ENCODE results near the gene XRCC3. TPM values are rescaled to one million over a fixed set of nuclear protein-coding genes. Genes with fewer than 3 reads are reported as not detected.

The XRCC3 gene
- total and polyA plus RNA-seq, 3 donors from 2014 or later: 16.6 to 41.1 (median 40.3) TPM

DNA sequence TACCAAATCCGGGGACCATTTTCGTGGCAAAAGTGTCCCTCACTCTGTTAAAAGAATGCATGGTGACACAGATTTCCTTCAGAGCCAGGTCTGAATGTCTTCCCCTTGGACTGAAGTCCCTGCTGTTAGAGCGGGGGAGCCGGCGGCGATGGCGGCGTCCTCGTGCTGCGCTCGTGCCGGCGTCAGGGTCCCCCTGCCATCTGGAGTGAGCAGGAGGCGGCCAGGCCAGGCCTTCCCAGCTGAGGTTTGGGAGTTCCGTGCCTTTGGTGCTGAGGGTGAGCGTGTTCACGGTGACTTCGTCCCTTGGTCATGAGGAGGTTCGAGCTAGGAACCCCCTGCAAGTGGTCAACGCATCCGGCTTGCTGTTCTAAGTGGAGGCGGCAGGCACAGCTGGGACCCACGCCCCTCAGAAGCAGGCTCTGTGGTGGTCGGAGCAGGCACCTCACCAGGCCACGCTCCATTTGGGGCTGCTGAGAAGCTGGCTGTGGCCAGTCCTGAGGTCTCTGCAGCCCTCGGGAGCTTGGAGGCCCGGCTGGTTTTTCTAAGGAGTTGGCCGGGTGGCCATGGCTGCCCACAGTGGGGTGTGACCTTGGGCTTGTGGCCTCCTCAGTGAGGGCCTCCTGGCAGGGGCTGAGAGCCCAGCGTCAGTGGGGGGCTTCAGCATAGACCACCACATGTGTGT, 9.9 kb upstream of the XRCC3 start:
- Histone ChIP-seq H3K4me1 (peaks cover 61% of the 10 kb centered on the region), H3K9me3 (no peaks in the 10 kb centered on the region), H3K27ac (peak overlapping the region; percentile 77 to 91), H3K4me3 (no peak overlapping the region), H3K36me3 (ENCODE audit: low read depth, missing control alignments) (no peaks in the 10 kb centered on the region), H3K27me3 (no peaks in the 10 kb centered on the region)
- WGBS, 2 donors: 75 to 87% methylated on average over 18 to 28 of the region's 29 CpGs
- DNase-seq: no peak
- no peak for TF ChIP-seq POLR2A (IDR thresholded peaks at IDR 0.05)
- TF ChIP-seq, protein P1, sequence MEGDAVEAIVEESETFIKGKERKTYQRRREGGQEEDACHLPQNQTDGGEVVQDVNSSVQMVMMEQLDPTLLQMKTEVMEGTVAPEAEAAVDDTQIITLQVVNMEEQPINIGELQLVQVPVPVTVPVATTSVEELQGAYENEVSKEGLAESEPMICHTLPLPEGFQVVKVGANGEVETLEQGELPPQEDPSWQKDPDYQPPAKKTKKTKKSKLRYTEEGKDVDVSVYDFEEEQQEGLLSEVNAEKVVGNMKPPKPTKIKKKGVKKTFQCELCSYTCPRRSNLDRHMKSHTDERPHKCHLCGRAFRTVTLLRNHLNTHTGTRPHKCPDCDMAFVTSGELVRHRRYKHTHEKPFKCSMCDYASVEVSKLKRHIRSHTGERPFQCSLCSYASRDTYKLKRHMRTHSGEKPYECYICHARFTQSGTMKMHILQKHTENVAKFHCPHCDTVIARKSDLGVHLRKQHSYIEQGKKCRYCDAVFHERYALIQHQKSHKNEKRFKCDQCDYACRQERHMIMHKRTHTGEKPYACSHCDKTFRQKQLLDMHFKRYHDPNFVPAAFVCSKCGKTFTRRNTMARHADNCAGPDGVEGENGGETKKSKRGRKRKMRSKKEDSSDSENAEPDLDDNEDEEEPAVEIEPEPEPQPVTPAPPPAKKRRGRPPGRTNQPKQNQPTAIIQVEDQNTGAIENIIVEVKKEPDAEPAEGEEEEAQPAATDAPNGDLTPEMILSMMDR (IDR thresholded peaks at IDR 0.05): no peak
- intact Hi-C loops (cut with DNase I; ENCODE audit: low total_unique reads): no loop called here

DNA sequence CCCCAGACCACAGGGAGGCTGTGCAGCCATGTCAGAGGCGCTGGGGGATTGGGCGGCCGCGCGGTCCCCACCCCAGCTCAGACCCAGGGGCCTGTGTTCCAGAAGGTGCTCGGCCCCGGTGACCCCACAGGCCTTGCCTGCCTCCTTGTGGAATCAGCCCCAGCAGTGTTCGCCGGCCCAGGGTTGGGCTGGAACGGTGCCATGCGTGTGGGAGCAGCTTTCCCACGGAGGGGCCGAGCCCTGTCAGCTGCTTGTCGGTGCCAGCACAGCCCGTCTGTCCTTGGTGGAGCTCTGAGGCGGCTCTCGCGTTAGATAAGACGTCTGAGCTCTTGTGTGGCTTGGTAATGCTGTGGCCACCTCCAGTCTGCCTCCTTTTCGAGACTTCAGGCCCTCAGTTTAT, 8.9 kb upstream of the XRCC3 start:
- H3K4me3 ChIP-seq: no peak overlapping the region

DNA sequence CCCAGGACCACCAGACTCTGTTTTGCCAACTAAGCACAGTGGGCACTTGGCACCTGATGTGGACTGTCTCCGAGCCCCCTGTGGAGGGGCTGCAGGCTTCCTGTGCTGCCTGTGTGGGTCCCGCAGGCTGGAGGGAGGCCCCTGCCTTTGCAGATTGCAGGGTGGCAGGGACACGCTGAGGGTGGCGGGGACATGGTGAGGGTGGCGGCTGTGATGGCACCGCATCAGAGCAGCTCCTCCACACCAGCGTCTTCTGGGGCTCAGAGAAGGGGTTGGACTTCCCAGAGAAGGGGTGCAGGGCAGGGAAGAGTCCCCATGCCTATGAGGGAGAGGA, 8.5 kb upstream of the XRCC3 start:
- no peaks in the 10 kb centered on the region for H3K9me3 ChIP-seq
- 55 to 73% methylated on average over 7 of the region's 7 CpGs for WGBS, 2 donors
- no peak for DNase-seq
- no peak for TF ChIP-seq POLR2A (IDR thresholded peaks at IDR 0.05)
- TF ChIP-seq, protein P1 (IDR thresholded peaks at IDR 0.05): no peak
- H3K27ac ChIP-seq: peak overlapping the region; percentile 77 to 91
- no peaks in the 10 kb centered on the region for H3K27me3 ChIP-seq
- H3K36me3 ChIP-seq (ENCODE audit: low read depth, missing control alignments): no peaks in the 10 kb centered on the region
- peaks cover 49% of the 10 kb centered on the region for H3K4me1 ChIP-seq
- intact Hi-C loops (cut with DNase I; ENCODE audit: low total_unique reads): no loop called here
- no peak overlapping the region for H3K4me3 ChIP-seq

More for the DNA sequence above, 8.9 kb upstream of the XRCC3 start:
- Histone ChIP-seq H3K27ac (peak overlapping the region; percentile 77 to 91), H3K27me3 (no peaks in the 10 kb centered on the region), H3K36me3 (ENCODE audit: low read depth, missing control alignments) (no peaks in the 10 kb centered on the region), H3K9me3 (no peaks in the 10 kb centered on the region), H3K4me1 (peaks cover 53% of the 10 kb centered on the region)
- WGBS, 2 donors: 32 to 42% methylated on average over 6 to 19 of the region's 20 CpGs
- TF ChIP-seq POLR2A (IDR thresholded peaks at IDR 0.05): no peak
- TF ChIP-seq, protein P1 (IDR thresholded peaks at IDR 0.05): no peak
- intact Hi-C loops (cut with DNase I; ENCODE audit: low total_unique reads): no loop called here
- DNase-seq: peak; percentile 95

DNA sequence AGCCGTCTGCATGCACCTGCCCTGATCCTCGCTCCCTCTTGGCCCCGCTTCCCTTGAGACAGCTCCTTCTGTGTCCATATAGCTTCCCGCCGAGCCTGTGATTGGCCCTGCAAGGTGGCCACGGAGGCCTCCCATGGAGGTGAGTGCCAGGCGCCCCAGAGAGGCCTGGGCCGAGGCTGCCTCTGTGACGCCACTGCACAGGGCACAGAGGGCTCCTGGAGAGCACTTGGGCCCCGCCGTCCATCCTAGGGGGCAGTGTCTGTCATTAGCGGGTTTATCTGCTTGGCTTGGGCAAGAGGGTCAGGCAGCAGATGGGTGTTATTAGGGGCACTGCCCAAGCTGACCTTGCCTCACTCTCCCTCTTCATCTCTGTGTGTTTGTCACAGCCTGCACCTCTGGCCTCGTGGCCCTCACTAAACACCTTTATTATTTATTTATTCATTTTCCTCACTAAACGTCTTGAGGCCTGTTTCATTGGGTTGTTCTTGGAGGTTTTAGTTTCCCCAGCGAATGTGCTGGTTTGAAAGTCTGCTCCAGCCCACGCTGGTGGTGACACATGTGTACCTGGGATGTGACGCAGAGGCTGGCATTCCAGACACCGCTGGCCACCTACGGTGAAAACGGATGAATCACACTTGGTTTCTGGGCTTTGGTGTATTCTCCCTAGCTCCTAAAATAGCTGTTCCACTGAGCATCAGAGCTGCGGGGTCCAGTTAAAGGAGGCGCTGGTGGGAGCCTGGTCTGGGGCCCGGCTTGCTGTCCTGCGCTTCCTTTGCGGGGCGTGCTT, 6.3 kb upstream of the XRCC3 start:
- DNase-seq: no peak
- intact Hi-C loops (cut with DNase I; ENCODE audit: low total_unique reads): no loop called here
- 80 to 89% methylated on average over 25 to 26 of the region's 26 CpGs for WGBS, 2 donors
- no peak for TF ChIP-seq POLR2A (IDR thresholded peaks at IDR 0.05)
- TF ChIP-seq, protein P1 (IDR thresholded peaks at IDR 0.05): no peak
- H3K27ac ChIP-seq: peak overlapping the region in 1 of 2 donors; percentile 77
- H3K9me3 ChIP-seq: no peaks in the 10 kb centered on the region
- H3K4me3 ChIP-seq: no peak overlapping the region
- no peaks in the 10 kb centered on the region for H3K36me3 ChIP-seq (ENCODE audit: low read depth, missing control alignments)
- peaks cover 56% of the 10 kb centered on the region for H3K4me1 ChIP-seq
- H3K27me3 ChIP-seq: no peaks in the 10 kb centered on the region

All from testis (tissue), 3 donors.